Thyroid gland (tissue), 4 donors: ENCODE measurements around the gene MRPL54. TPM values are rescaled to one million over a fixed set of nuclear protein-coding genes. Genes with fewer than 3 reads are reported as not detected.

Experiments used
- DNase-seq, 2 donors: peaks; one replicate each; pipeline ENCODE4 v3.0.0-alpha.2; 2019
- H3K27ac ChIP-seq, 3 donors: fragments of 200-600 bp; sonication (generic); 1 replicate in 2 of 3; 2 replicates in 1 of 3; pipeline ENCODE4 v1.5.1; 2016 to 2019; ENCODE audit warnings: mild to moderate bottlenecking in 1 of 3, moderate library complexity in 1 of 3
- H3K27me3 ChIP-seq: fragments of 200-600 bp; sonication (generic); one replicate; pipeline ENCODE4 v1.5.1; 2019
- H3K36me3 ChIP-seq, 2 donors: fragments of 200-600 bp; sonication (generic); one replicate each; pipeline ENCODE4 v1.5.1; 2016 to 2019
- H3K4me1 ChIP-seq, 2 donors: fragments of 200-600 bp; sonication (generic); one replicate each; pipeline ENCODE4 v1.5.1; 2017 to 2019
- H3K4me3 ChIP-seq, 3 donors: fragments of 200-600 bp; sonication (generic); replicated peaks in 1 of 3; 1 replicate in 2 of 3; 2 replicates in 1 of 3; pipeline ENCODE4 v1.5.1; 2016; ENCODE audit warnings: mild to moderate bottlenecking in 1 of 3
- H3K9me3 ChIP-seq: fragments of 200-600 bp; sonication (generic); one replicate; pipeline ENCODE4 v1.5.1; 2017
- POLR2A ChIP-seq, 2 donors: fragments of 450-650 bp; IDR thresholded peaks; one replicate each; pipeline ENCODE4 v1.6.1; 2017; ENCODE audit warnings: antibody characterized with exemption in 2 of 2, mild to moderate bottlenecking in 2 of 2, moderate library complexity in 1 of 2
- WGBS, 2 donors: methylation state at CpG; one replicate each; pipeline ENCODE4 v1.1.5; 2017; 5-methylcytosine and 5-hydroxymethylcytosine counted together
- intact Hi-C: fragments of 100-400 bp; cut with DNase I; formaldehyde crosslinking; loops from one replicate; pipeline ENCODE4 v1.15.1; 2023
- total RNA-seq, 4 donors: library from RNA; depleted of rRNA; stranded (reverse); fragments of >200 nt; gene quantifications; one replicate each; pipeline ENCODE4 v1.2.3, GENCODE V29; 2016
- TF ChIP-seq, protein P1 (sequence below), 6 experiments: fragments of 200-600 bp in 3 of 6; fragments of 450-650 bp in 3 of 6; sonication (generic) in 3 of 6; IDR thresholded peaks; one replicate each; pipeline ENCODE4 v1.5.1; 2016 to 2019; ENCODE audit warnings: antibody characterized with exemption in 6 of 6, mild to moderate bottlenecking in 2 of 6, inconsistent platforms in 1 of 6, moderate library complexity in 1 of 6

The MRPL54 gene
- total RNA-seq, 4 donors from 2014 or later, result 84.0 to 131 (median 102) TPM

DNA sequence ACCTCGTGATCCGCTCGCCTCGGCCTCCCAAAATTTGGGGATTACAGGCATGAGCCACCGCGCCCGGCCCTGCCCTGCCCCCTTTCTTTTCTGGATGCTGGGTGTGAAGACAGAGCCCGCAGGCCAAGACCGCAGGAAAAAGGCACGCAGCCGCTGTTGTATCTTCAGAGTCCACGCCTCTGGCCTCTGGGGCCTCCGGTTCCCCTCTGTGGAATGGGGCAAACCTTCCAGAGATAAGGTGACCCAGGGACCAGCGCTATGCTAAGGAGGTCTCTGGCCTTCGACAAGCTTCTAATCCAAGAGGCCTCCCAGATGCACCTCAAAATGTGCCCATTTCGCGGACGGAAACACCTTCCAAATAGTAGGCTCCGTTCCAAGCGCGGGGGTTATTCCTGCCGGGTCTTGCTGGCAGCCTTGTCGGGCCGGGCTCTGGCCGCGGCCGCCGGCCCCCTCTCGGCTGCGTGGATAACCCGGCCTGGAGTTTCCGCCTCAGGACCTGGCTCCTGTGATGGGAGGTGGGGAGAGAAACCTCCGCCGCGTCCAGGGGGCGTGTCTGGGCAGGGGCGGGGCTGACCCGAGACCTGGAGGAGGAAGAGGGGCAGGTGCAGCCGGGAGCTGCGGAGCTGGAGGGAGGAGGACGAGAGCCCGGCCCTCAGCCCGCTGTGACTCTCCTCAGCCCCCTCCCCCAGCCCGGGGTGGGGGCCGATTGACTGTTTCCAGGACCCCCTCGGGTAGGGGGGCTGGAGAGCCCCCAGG lies 41.2 kb upstream of the MRPL54 start:
- TF ChIP-seq, protein P1, sequence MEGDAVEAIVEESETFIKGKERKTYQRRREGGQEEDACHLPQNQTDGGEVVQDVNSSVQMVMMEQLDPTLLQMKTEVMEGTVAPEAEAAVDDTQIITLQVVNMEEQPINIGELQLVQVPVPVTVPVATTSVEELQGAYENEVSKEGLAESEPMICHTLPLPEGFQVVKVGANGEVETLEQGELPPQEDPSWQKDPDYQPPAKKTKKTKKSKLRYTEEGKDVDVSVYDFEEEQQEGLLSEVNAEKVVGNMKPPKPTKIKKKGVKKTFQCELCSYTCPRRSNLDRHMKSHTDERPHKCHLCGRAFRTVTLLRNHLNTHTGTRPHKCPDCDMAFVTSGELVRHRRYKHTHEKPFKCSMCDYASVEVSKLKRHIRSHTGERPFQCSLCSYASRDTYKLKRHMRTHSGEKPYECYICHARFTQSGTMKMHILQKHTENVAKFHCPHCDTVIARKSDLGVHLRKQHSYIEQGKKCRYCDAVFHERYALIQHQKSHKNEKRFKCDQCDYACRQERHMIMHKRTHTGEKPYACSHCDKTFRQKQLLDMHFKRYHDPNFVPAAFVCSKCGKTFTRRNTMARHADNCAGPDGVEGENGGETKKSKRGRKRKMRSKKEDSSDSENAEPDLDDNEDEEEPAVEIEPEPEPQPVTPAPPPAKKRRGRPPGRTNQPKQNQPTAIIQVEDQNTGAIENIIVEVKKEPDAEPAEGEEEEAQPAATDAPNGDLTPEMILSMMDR (IDR thresholded peaks at IDR 0.05), result peak in 1 of 6 experiments; percentile 51
- TF ChIP-seq POLR2A (IDR thresholded peaks at IDR 0.05), result peak; percentile 21 to 56
- Histone ChIP-seq H3K4me1 (peaks cover 24 to 25% of the 10 kb centered on the region in 2 donors), H3K4me3 (peak overlapping the region; percentile 26 to 66 (median 53)), H3K27me3 (no peaks in the 10 kb centered on the region), H3K27ac (peak overlapping the region in 1 of 3 donors; percentile 33), H3K9me3 (no peaks in the 10 kb centered on the region), H3K36me3 (no peaks in the 10 kb centered on the region)
- peak; percentile 97 to 98 for DNase-seq
- intact Hi-C loops, result no loop called here
- WGBS, 2 donors, result 24 to 61% methylated on average over 16 to 40 of the region's 46 CpGs

DNA sequence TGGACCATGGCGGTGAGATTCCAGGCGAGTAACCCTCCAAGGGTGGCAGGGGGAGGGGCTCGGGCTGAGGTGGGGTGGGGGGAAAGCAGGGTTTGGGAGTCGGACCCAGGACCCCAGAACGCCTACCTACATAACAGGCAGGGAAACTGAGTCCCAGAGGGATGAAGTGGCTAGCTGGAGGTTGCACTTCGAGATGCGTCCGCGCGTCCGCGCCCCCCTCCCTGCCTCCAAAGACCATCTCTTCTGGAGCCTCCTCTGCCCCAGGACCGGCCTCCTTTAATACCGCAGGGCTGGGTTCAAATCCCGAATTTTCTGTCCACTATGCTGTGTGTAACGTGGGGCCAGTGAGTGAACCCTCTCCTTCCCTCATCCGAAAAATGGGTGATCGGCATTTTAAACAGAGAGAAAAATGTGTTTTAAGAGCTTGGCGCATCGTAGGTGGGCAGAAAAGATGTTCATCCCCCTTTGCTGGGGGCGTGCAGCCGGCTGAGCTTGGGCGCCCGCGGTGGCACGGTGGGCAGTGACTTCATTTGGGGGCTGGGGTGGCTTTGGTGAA lies 40.5 kb upstream of the MRPL54 start:
- WGBS, 2 donors, result 2 to 3% methylated on average over 19 to 24 of the region's 26 CpGs
- Histone ChIP-seq H3K36me3 (no peaks in the 10 kb centered on the region), H3K27ac (peak overlapping the region in 2 of 3 donors; percentile 12 to 33), H3K4me3 (peak overlapping the region; percentile 26 to 66 (median 53)), H3K4me1 (peaks cover 25 to 26% of the 10 kb centered on the region in 2 donors), H3K27me3 (no peaks in the 10 kb centered on the region), H3K9me3 (no peaks in the 10 kb centered on the region)
- TF ChIP-seq, protein P1 (IDR thresholded peaks at IDR 0.05), result no peak
- TF ChIP-seq POLR2A (IDR thresholded peaks at IDR 0.05), result no peak
- intact Hi-C loops, result no loop called here
- DNase-seq, result no peak

DNA sequence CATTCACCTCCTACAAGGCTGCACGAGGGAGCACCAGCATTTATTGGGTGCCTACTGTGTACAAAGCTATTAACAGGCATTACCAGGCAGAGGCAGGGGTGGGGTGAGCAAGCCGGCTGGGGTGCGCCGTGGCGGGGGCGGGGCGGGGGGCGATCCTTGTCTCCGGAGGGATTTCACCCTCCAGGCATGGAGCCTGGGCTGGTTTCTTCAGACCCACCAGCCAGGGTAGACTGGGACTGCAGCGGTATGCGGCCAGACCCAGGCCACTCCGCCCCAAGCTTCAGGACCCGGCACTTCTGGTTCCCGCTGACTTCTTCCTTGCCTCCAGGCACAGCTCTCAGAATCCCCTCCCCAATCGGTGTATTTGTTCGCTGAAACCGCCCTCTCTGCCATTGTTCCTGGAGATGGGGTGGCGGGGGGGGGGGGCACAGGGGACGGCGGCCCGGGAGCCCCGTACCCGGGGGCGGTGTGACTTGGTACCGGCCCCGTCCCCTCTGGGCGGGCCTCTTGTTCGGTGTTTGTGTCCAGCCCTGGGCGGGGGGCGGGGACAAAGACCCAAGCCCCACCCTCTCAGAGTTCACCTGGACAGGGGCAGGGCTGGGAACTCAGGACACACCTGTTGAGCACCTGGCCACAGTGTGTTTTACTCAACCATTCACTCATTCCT lies 39.9 kb upstream of the MRPL54 start:
- WGBS, 2 donors, result 0 to 5% methylated on average over 6 to 13 of the region's 30 CpGs
- peak in 1 of 2 donors; percentile 40 for TF ChIP-seq POLR2A (IDR thresholded peaks at IDR 0.05)
- TF ChIP-seq, protein P1 (IDR thresholded peaks at IDR 0.05), result no peak
- Histone ChIP-seq H3K36me3 (no peaks in the 10 kb centered on the region), H3K27ac (peak overlapping the region; percentile 26 to 66 (median 33)), H3K27me3 (no peaks in the 10 kb centered on the region), H3K9me3 (no peaks in the 10 kb centered on the region), H3K4me3 (peak overlapping the region in 2 of 3 donors; percentile 53 to 66), H3K4me1 (peaks cover 25 to 26% of the 10 kb centered on the region in 2 donors)
- intact Hi-C loops, result no loop called here
- DNase-seq, result peak; percentile 92 to 93

DNA sequence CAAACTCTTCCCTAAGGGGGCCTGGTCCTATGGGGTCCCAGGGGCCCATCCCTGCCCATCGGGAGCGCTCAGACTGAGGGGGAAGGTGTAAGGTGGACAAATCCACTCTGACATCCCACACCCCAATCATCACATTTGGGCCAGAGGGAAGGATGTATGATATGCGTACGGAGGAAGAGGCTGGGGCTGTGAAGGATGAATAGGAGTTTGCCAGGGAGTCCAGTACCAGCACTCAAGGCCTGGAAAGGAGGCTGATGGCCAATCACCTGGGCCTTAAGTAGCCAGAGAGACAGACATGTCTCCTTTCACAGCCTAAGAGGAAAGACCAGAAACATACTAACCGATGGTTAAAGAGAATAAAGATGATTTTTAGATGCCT lies 39.4 kb upstream of the MRPL54 start:
- no peak for DNase-seq
- peak overlapping the region; percentile 26 to 66 (median 33) for H3K27ac ChIP-seq
- intact Hi-C loops, result no loop called here
- 81 to 86% methylated on average over 5 of the region's 5 CpGs for WGBS, 2 donors
- H3K4me1 ChIP-seq, result peaks cover 25 to 26% of the 10 kb centered on the region in 2 donors
- no peak for TF ChIP-seq POLR2A (IDR thresholded peaks at IDR 0.05)
- TF ChIP-seq, protein P1 (IDR thresholded peaks at IDR 0.05), result no peak
- H3K9me3 ChIP-seq, result no peaks in the 10 kb centered on the region
- H3K4me3 ChIP-seq, result peak overlapping the region in 1 of 3 donors; percentile 53
- no peaks in the 10 kb centered on the region for H3K27me3 ChIP-seq
- no peaks in the 10 kb centered on the region for H3K36me3 ChIP-seq
